DMS153 treated with DMSO at 0.1 percent for 48 hours (cell line): ENCODE data around the gene ZNF891.

Experiments
- DNase-seq: peaks from one replicate; lab custom pipeline; 2025; ENCODE audit not compliant: unreplicated experiment; lab: John Stamatoyannopoulos, UW

The ZNF891 gene

GRCh38 chr12:133130038-133130807 lies at the start of gene ZNF891, which contains the start of gene ZNF10:
Gene ZNF891, minus strand, starts transcription at chr12:133130274. Its CDS starts 8,356 bp downstream, at chr12:133121918.
Gene ZNF10, plus strand, starts transcription at chr12:133130627. Its CDS starts 13,866 bp downstream, at chr12:133144493.
- DNase-seq = peak; percentile 97

DNA sequence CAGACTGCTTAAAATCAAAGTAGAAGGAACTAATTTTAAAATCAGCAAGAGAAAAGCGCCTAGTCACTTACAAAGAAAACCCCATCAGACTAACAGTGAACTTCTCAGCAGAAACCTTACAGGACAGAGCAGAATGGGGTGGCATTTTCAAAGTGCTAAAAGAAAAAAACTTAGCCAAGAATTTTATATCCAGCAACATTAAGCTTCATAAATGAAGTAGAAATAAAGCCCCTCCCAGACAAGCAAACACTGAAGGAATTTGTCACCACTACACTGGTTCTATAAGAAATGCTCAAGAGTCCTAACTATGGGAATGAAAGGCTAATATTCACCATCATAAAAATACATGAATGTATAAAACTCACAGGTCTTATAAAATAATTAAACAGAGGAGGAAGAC lies 44.8 kb upstream of the ZNF891 start:
- DNase-seq = no peak

GRCh38 chr12:133172491-133172890 lies 42.4 kb upstream of the ZNF891 start:
- DNase-seq = no peak

- DNase-seq = no peak
These were observed 35.7 kb upstream of the ZNF891 start for GRCh38 chr12:133165776-133166175.

DNA sequence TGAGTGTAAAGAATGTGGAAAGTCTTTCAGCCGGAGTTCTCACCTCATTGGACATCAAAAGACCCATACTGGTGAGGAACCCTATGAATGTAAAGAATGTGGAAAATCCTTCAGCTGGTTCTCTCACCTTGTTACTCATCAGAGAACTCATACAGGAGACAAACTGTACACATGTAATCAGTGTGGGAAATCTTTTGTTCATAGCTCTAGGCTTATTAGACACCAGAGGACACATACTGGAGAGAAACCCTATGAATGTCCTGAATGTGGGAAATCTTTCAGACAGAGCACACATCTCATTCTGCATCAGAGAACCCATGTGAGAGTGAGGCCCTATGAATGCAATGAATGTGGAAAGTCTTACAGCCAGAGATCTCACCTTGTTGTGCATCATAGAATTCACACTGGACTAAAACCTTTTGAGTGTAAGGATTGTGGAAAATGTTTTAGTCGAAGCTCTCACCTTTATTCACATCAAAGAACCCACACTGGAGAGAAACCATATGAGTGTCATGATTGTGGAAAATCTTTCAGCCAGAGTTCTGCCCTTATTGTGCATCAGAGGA lies 26.1 kb upstream of the ZNF891 start:
- DNase-seq = no peak

DNA sequence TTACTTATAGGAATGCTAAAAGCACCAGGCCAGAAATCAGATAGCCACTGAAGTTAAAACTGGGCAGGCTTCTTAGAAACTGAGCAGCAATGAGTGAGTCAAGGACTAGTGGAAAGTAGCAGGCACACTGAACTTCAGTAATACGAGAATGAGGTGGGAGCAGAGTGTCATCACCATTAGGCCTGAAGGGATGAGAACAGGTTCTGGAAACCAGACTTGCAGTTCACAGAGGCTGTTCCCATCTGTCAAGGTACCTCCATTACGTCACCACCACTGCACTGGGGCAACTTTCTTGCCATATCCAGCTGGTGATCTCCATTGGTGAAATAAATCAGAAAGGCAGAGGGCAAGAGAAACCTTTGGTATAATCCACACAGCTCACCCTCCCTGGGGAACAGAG lies 15.9 kb upstream of the ZNF891 start:
- no peak for DNase-seq

GRCh38 chr12:133135747-133136146 lies 5.7 kb upstream of the ZNF891 start:
- no peak for DNase-seq

GRCh38 chr12:133130808-133131128 lies 694 bp upstream of the ZNF891 start:
- no peak for DNase-seq

DNA sequence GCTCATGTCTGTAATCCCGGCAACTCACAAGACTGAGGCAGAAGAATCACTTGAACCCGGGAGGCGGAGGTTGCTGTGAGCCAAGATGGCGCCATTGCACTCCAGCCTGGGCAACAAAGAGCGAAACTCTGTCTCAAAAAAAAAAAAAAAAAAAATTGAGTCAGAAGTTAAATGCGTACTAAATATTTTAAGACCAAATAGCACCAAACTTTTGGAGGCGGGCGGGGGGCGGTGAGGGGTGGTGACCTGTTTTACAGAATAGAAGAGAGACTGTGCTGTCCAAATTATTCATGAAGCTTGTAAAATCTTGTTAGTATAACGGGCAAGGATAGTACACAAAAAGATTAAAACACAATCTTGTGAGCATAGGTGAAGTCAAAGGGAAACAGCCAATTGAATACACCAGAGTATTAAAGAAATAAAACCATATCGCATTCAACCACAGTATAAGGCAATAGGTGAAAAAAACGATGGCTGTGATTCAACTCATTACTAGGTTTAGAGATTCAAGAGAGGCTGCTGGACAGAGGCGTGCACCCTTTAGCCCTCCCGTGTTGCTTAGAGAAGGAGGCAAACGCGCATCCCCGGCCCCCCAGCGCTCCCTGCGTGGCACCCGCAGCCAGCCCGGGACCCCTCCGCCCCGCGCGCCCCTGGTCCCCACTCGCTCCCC lies 571 bp downstream of the ZNF891 start:
- DNase-seq = peak; percentile 20

- DNase-seq = no peak
These were observed 5.4 kb downstream of the ZNF891 start for GRCh38 chr12:133124674-133125073.

- no peak for DNase-seq
These were observed 9.5 kb downstream of the ZNF891 start for GRCh38 chr12:133120385-133121191.

- DNase-seq = no peak
These were observed 21.9 kb downstream of the ZNF891 start for GRCh38 chr12:133108150-133108549.

GRCh38 chr12:133107121-133107520 lies 23.0 kb downstream of the ZNF891 start:
- no peak for DNase-seq

DNA sequence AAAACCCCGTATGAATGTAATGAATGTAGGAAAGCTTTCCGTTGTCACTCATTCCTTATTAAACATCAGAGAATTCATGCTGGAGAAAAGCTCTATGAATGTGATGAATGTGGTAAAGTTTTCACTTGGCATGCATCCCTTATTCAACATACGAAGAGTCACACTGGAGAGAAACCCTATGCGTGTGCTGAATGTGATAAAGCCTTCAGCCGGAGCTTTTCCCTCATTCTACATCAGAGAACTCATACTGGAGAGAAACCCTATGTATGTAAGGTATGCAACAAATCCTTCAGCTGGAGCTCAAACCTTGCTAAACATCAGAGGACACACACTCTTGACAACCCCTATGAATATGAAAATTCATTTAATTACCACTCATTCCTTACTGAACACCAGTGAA lies 23.8 kb downstream of the ZNF891 start:
- DNase-seq = no peak

DNA sequence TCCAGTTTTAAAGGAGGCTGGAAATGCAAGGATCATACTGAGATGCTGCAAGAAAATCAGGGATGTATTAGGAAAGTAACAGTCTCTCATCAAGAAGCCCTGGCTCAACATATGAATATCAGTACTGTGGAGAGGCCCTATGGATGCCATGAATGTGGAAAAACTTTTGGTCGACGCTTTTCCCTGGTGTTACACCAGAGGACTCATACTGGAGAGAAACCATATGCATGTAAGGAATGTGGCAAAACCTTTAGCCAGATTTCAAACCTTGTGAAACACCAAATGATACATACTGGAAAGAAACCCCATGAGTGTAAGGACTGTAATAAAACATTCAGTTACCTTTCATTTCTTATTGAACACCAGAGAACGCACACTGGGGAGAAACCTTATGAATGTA lies 24.5 kb downstream of the ZNF891 start:
- DNase-seq = no peak

DNA sequence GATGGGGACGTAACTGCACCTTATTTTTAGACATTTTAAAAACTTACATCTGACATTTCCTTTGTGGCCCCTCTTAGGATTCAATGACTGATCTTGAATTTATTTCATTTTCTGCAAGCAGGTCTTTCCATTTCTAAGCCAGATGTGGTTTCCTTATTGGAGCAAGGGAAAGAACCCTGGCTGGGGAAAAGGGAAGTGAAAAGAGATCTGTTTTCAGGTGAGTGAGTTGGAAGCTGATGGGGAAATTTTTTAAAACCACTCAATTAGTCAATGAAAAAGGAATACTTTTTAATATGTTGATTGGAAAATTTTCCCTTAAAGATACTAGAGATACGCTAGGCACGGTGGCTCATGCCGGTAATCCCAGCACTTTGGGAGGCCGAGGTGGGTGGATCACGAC lies 46.7 kb downstream of the ZNF891 start:
- no peak for DNase-seq

DNA sequence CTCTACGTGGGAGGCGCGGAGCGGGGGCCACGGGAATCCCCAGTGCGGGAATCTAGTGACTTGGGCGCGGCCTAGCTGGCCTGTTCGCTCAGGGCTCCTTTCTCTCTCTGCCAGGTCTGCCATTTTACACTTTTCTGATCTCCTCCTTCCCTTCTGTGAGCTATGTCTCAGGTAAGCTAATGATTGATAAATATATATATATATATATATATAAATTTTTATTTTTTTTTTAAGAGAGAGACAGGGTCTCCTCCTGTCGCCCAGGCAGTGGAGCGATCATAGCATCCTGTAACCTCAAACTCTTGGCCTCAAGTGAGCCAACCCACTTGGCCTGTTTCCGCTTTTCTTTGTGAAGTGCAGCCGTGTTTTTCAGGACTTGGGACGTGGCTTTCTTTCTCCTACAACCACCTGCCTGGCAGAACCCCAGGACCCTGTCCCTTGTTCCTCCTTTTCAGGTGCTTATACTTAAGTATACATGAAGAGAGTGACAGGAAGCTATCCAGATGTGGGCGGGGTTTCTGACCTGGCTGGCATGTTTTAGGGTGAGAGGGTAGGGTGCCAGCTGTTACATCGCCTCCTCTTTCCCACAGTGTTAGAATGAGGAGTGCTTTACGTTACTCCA lies 48.8 kb downstream of the ZNF891 start:
- no peak for DNase-seq

- peak; percentile 100 for DNase-seq
These were observed 49.5 kb downstream of the ZNF891 start, which contains the start of gene ZNF140 for GRCh38 chr12:133080368-133081158. Gene ZNF140, plus strand, starts transcription at chr12:133080923. Its CDS starts 398 bp downstream, at chr12:133081321.

GRCh38 chr12:133080026-133080367 lies 50.1 kb downstream of the ZNF891 start:
- peak; percentile 100 for DNase-seq

DNA sequence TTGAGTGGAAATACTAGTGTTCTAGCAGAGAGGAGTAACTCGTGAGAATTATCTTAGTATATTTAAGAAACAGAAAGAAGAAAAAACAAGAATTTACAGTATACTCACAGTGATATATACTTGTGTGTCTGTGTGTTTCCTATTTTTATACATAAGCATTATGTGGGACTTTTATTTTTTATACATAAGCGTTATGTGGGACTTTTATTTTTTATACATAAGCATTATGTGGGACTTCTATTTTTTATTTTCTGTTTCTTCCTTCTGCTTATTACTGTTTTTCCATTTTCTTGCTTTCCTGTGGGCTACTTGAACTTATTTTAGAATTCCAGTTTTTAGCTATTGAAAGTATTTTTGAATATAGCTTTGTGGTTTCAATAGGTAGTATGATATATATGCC lies 56.2 kb downstream of the ZNF891 start:
- DNase-seq = no peak
